ENCODE data around the gene ZNF827.

- TF ChIP-seq YY1 (IDR thresholded peaks at IDR 0.05; ENCODE audit: insufficient read depth, insufficient read length) = no peak
- no peak for TF ChIP-seq ZNF274 (IDR thresholded peaks at IDR 0.05; ENCODE audit: low read depth, low read length)
Measured at GRCh38 chr4:145930592-145930991, 8.0 kb downstream of the ZNF827 start.

Measured in NT2/D1 (cell line).